SK-N-SH (cell line): ENCODE data around the gene GGACT.

ENCODE experiments used
- CHD2 ChIP-seq: fragments of 150-350 bp; IDR thresholded peaks from 2 replicates; pipeline ENCODE4 v1.6.1; 2018; ENCODE audit warnings: low read length; ENCODE audit not compliant: partially characterized antibody
- EP300 ChIP-seq, 2 experiments: IDR thresholded peaks; 2 replicates each; pipeline versions ENCODE4 v1.4.0 to v1.6.1; 2012; ENCODE audit warnings: borderline replicate concordance in 1 of 2, low read depth in 1 of 2, low read length in 1 of 2
- POLR2AphosphoS5 ChIP-seq: IDR thresholded peaks from 2 replicates; pipeline ENCODE4 v1.6.1; 2012; ENCODE audit warnings: low read depth, low read length
- RFX5 ChIP-seq: IDR thresholded peaks from 2 replicates; pipeline ENCODE4 v1.6.1; 2012; ENCODE audit warnings: mild to moderate bottlenecking, improper control_type of control experiment, low read length
- RXRA ChIP-seq: IDR thresholded peaks from 2 replicates; pipeline ENCODE4 v1.4.0; 2012; ENCODE audit warnings: low read depth, mild to moderate bottlenecking, borderline replicate concordance
- SMC3 ChIP-seq: IDR thresholded peaks from 2 replicates; pipeline ENCODE4 v1.6.1; 2012; ENCODE audit warnings: low read depth, low read length, improper control_type of control experiment
- TAF1 ChIP-seq: IDR thresholded peaks from 2 replicates; pipeline ENCODE4 v1.6.1; 2012; ENCODE audit warnings: low read depth, mild to moderate bottlenecking, low read length, moderate library complexity, borderline replicate concordance
- ZBTB33 ChIP-seq: IDR thresholded peaks from 2 replicates; pipeline ENCODE4 v1.4.0; 2012; ENCODE audit warnings: low read depth, borderline replicate concordance
- TF ChIP-seq, protein P1 (sequence below): fragments of 200-600 bp; sonication (generic); IDR thresholded peaks from 2 replicates; pipeline ENCODE4 v1.6.1; 2017; ENCODE audit warnings: antibody characterized with exemption, mild to moderate bottlenecking, moderate library complexity
- TF ChIP-seq, protein P2 (sequence below): IDR thresholded peaks from 2 replicates; pipeline ENCODE4; 2012

DNA sequence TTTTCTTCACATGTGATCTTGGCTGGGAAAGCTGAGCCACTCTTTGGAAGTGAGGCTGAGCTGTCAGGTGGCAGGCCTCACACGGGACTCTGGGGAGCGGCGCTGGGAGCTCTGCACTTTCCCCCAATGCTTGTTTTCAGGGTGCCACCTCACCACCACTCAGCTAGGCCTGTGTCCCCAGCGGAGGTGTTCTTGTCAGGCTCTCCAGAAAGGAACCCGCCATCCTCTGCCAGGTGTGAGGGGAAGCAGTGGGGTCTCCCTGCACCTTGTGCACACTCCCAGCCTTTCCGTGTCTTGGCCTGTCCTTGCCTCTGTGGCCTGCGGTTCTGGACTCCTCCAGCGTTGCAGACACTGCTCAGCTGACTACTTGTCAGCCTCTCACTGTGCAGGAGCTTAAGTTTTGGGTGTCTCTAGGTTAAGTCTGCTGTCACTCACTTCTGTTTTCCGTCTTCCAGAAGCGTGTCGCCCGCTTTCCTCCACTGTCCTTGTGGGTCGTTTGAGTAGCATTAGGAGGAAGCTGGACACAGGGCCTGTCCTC, 51.9 kb downstream of the GGACT start:
- TF ChIP-seq, protein P1, sequence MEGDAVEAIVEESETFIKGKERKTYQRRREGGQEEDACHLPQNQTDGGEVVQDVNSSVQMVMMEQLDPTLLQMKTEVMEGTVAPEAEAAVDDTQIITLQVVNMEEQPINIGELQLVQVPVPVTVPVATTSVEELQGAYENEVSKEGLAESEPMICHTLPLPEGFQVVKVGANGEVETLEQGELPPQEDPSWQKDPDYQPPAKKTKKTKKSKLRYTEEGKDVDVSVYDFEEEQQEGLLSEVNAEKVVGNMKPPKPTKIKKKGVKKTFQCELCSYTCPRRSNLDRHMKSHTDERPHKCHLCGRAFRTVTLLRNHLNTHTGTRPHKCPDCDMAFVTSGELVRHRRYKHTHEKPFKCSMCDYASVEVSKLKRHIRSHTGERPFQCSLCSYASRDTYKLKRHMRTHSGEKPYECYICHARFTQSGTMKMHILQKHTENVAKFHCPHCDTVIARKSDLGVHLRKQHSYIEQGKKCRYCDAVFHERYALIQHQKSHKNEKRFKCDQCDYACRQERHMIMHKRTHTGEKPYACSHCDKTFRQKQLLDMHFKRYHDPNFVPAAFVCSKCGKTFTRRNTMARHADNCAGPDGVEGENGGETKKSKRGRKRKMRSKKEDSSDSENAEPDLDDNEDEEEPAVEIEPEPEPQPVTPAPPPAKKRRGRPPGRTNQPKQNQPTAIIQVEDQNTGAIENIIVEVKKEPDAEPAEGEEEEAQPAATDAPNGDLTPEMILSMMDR: no peak
- TF ChIP-seq ZBTB33 (no peak), RXRA (no peak), CHD2 (no peak), TAF1 (no peak), EP300 (IDR thresholded peaks at IDR 0.05; ENCODE audit: borderline replicate concordance in 1 of 2, low read depth in 1 of 2, low read length in 1 of 2) (no peak), RFX5 (no peak), POLR2AphosphoS5 (no peak), SMC3 (no peak)
- TF ChIP-seq, protein P2, sequence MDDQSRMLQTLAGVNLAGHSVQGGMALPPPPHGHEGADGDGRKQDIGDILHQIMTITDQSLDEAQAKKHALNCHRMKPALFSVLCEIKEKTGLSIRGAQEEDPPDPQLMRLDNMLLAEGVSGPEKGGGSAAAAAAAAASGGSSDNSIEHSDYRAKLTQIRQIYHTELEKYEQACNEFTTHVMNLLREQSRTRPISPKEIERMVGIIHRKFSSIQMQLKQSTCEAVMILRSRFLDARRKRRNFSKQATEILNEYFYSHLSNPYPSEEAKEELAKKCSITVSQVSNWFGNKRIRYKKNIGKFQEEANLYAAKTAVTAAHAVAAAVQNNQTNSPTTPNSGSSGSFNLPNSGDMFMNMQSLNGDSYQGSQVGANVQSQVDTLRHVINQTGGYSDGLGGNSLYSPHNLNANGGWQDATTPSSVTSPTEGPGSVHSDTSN: no peak
